HEK293 (cell line): Measurements from ENCODE around the gene WNT6.

Experiments
- CTCF ChIP-seq: fragments of 450-650 bp; formaldehyde crosslinking; IDR thresholded peaks from 2 replicates; pipeline ENCODE4 v1.5.1; 2016; ENCODE audit warnings: missing biosample characterization, missing genetic modification characterization
- KLF10 ChIP-seq: fragments of 450-650 bp; IDR thresholded peaks from 2 replicates; pipeline ENCODE4 v1.5.1; 2018; ENCODE audit warnings: missing biosample characterization, mild to moderate bottlenecking, missing genetic modification characterization
- PATZ1 ChIP-seq: fragments of 450-650 bp; formaldehyde crosslinking; IDR thresholded peaks from 2 replicates; pipeline ENCODE4 v1.5.1; 2016; ENCODE audit warnings: missing biosample characterization, missing genetic modification characterization
- PRDM1 ChIP-seq: fragments of 450-650 bp; formaldehyde crosslinking; IDR thresholded peaks from 2 replicates; pipeline ENCODE4; 2016; ENCODE audit warnings: missing biosample characterization, missing genetic modification characterization
- SETDB1 ChIP-seq: IDR thresholded peaks from one replicate; pipeline ENCODE4 v1.6.1; 2017; ENCODE audit warnings: mild to moderate bottlenecking, low read length, moderate library complexity, mixed read lengths; ENCODE audit not compliant: insufficient read length
- ZNF140 ChIP-seq: fragments of 450-650 bp; formaldehyde crosslinking; IDR thresholded peaks from 2 replicates; pipeline ENCODE4 v1.5.1; 2016; ENCODE audit warnings: missing biosample characterization, missing genetic modification characterization
- ZNF174 ChIP-seq: fragments of 450-650 bp; formaldehyde crosslinking; IDR thresholded peaks from 2 replicates; pipeline ENCODE4 v1.5.0; 2017; ENCODE audit warnings: missing biosample characterization, mild to moderate bottlenecking, missing genetic modification characterization
- ZNF624 ChIP-seq: fragments of 450-650 bp; formaldehyde crosslinking; IDR thresholded peaks from 2 replicates; pipeline ENCODE4 v1.5.1; 2017; ENCODE audit warnings: missing biosample characterization, missing genetic modification characterization
- ZNF639 ChIP-seq: fragments of 450-650 bp; formaldehyde crosslinking; IDR thresholded peaks from 2 replicates; pipeline ENCODE4 v1.5.1; 2016; ENCODE audit warnings: missing biosample characterization, missing genetic modification characterization

GRCh38 chr2:218898109-218898878, 38.7 kb downstream of the WNT6 start:
- TF ChIP-seq CTCF (peak; percentile 98), ZNF174 (tag by site-specific recombination) (no peak), SETDB1 (no peak), ZNF639 (tag by site-specific recombination) (no peak), PATZ1 (tag by site-specific recombination) (peak; percentile 72), PRDM1 (tag by site-specific recombination) (no peak), KLF10 (no peak), ZNF624 (tag by site-specific recombination) (no peak), ZNF140 (tag by site-specific recombination) (no peak)
